ENCODE measurements around the gene FBXO44.

FBXO44 gene

DNA sequence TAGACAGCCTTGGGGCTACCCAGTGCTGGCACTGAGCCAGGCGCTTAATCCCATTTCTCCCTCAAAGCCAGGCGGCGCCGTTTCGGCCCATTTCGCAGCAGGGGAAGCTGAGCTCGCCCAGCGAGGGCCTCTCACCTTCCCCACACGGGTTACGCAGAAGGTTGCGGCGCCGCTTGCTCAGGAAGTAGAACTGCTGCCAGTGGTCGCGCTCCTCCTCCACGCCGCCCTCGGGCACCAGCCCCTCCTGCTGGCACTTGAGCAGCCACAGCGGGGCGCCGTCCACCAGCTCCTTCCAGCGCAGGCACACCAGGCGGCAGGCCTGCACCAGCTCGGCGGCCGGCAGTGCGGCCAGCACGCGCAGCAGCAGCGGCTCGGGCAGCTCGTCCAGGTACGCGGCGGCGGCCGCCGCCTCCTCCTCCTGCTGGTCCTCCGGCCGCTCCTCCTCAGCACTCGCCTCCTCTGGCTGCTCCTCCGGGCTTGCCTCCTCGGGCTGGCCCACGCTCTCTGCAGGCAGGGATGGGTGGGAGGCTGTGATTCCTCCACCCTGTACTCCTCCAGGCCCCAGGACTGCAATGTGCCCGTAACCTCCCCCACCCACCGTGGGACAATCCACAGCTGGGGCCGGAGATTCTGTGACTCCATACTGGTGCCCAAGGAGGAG lies 4.2 kb upstream of the FBXO44 start (continued):
- TF ChIP-seq KLF8 (tag by site-specific recombination; IDR thresholded peaks at IDR 0.05) = peak; percentile 78
- TF ChIP-seq ZNF23 (tag by site-specific recombination; IDR thresholded peaks at IDR 0.05; ENCODE audit: borderline replicate concordance) = no peak
- peak; percentile 66; the same call in 1 of the 2 replicates for TF ChIP-seq YY1 (tag by site-specific recombination; IDR thresholded peaks at IDR 0.05)
- TF ChIP-seq ZNF311 (tag by site-specific recombination; IDR thresholded peaks at IDR 0.05; ENCODE audit: borderline replicate concordance) = no peak
- TF ChIP-seq ZNF366 (tag by site-specific recombination; conservative IDR thresholded peaks at IDR 0.05) = no peak
- TF ChIP-seq, protein P1, sequence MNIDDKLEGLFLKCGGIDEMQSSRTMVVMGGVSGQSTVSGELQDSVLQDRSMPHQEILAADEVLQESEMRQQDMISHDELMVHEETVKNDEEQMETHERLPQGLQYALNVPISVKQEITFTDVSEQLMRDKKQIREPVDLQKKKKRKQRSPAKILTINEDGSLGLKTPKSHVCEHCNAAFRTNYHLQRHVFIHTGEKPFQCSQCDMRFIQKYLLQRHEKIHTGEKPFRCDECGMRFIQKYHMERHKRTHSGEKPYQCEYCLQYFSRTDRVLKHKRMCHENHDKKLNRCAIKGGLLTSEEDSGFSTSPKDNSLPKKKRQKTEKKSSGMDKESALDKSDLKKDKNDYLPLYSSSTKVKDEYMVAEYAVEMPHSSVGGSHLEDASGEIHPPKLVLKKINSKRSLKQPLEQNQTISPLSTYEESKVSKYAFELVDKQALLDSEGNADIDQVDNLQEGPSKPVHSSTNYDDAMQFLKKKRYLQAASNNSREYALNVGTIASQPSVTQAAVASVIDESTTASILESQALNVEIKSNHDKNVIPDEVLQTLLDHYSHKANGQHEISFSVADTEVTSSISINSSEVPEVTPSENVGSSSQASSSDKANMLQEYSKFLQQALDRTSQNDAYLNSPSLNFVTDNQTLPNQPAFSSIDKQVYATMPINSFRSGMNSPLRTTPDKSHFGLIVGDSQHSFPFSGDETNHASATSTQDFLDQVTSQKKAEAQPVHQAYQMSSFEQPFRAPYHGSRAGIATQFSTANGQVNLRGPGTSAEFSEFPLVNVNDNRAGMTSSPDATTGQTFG (tag by site-specific recombination; IDR thresholded peaks at IDR 0.05; ENCODE audit: borderline replicate concordance) = no peak
- no peak for TF ChIP-seq ZNF354C (tag by site-specific recombination; IDR thresholded peaks at IDR 0.05; ENCODE audit: borderline replicate concordance, low read depth)
- TF ChIP-seq, protein P2, sequence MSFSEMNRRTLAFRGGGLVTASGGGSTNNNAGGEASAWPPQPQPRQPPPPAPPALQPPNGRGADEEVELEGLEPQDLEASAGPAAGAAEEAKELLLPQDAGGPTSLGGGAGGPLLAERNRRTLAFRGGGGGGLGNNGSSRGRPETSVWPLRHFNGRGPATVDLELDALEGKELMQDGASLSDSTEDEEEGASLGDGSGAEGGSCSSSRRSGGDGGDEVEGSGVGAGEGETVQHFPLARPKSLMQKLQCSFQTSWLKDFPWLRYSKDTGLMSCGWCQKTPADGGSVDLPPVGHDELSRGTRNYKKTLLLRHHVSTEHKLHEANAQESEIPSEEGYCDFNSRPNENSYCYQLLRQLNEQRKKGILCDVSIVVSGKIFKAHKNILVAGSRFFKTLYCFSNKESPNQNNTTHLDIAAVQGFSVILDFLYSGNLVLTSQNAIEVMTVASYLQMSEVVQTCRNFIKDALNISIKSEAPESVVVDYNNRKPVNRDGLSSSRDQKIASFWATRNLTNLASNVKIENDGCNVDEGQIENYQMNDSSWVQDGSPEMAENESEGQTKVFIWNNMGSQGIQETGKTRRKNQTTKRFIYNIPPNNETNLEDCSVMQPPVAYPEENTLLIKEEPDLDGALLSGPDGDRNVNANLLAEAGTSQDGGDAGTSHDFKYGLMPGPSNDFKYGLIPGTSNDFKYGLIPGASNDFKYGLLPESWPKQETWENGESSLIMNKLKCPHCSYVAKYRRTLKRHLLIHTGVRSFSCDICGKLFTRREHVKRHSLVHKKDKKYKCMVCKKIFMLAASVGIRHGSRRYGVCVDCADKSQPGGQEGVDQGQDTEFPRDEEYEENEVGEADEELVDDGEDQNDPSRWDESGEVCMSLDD (tag by site-specific recombination; IDR thresholded peaks at IDR 0.05) = peak; percentile 36; the same call in 1 of the 2 replicates
- no peak for TF ChIP-seq BCL11B (tag by site-specific recombination; IDR thresholded peaks at IDR 0.05; ENCODE audit: low read depth)
- TF ChIP-seq, protein P3, sequence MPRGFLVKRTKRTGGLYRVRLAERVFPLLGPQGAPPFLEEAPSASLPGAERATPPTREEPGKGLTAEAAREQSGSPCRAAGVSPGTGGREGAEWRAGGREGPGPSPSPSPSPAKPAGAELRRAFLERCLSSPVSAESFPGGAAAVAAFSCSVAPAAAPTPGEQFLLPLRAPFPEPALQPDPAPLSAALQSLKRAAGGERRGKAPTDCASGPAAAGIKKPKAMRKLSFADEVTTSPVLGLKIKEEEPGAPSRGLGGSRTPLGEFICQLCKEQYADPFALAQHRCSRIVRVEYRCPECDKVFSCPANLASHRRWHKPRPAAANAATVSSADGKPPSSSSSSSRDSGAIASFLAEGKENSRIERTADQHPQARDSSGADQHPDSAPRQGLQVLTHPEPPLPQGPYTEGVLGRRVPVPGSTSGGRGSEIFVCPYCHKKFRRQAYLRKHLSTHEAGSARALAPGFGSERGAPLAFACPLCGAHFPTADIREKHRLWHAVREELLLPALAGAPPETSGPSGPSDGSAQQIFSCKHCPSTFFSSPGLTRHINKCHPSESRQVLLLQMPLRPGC (tag by site-specific recombination; IDR thresholded peaks at IDR 0.05) = no peak
- TF ChIP-seq ZNF660 (tag by site-specific recombination; IDR thresholded peaks at IDR 0.05) = peak; percentile 86; the same call in 1 of the 2 replicates
- TF ChIP-seq ZNF426 (tag by site-specific recombination; IDR thresholded peaks at IDR 0.05) = no peak
- TF ChIP-seq SP3 (tag by site-specific recombination; IDR thresholded peaks at IDR 0.05) = peak; percentile 39
- TF ChIP-seq ZNF768 (tag by site-specific recombination; IDR thresholded peaks at IDR 0.05) = peak; percentile 72; the same call in 1 of the 2 replicates
- TF ChIP-seq WT1 (tag by site-specific recombination; IDR thresholded peaks at IDR 0.05) = peak; percentile 51
- 0 out of 2 replicates have a peak, but pooled peaks have one; percentile 18 for TF ChIP-seq KLF10 (tag by site-specific recombination; IDR thresholded peaks at IDR 0.05)
- no peak for TF ChIP-seq OVOL3 (tag by site-specific recombination; IDR thresholded peaks at IDR 0.05)
- TF ChIP-seq ZNF629 (tag by site-specific recombination; IDR thresholded peaks at IDR 0.05) = peak; percentile 59; the same call in 1 of the 2 replicates
- no peak for TF ChIP-seq ZNF701 (tag by site-specific recombination; IDR thresholded peaks at IDR 0.05)
- TF ChIP-seq ZNF10 (tag by site-specific recombination; IDR thresholded peaks at IDR 0.05) = no peak
- TF ChIP-seq ZNF843 (tag by site-specific recombination; IDR thresholded peaks at IDR 0.05) = peak; percentile 64
- TF ChIP-seq ZNF555 (tag by site-specific recombination; conservative IDR thresholded peaks at IDR 0.05) = no peak
- TF ChIP-seq ZNF416 (tag by site-specific recombination; IDR thresholded peaks at IDR 0.05) = no peak
- no peak for TF ChIP-seq ZNF248 (tag by site-specific recombination; IDR thresholded peaks at IDR 0.05)
- no peak for TF ChIP-seq MEIS1 (CRISPR knock-in tag; IDR thresholded peaks at IDR 0.05; ENCODE audit: borderline replicate concordance)
- TF ChIP-seq, protein P4, sequence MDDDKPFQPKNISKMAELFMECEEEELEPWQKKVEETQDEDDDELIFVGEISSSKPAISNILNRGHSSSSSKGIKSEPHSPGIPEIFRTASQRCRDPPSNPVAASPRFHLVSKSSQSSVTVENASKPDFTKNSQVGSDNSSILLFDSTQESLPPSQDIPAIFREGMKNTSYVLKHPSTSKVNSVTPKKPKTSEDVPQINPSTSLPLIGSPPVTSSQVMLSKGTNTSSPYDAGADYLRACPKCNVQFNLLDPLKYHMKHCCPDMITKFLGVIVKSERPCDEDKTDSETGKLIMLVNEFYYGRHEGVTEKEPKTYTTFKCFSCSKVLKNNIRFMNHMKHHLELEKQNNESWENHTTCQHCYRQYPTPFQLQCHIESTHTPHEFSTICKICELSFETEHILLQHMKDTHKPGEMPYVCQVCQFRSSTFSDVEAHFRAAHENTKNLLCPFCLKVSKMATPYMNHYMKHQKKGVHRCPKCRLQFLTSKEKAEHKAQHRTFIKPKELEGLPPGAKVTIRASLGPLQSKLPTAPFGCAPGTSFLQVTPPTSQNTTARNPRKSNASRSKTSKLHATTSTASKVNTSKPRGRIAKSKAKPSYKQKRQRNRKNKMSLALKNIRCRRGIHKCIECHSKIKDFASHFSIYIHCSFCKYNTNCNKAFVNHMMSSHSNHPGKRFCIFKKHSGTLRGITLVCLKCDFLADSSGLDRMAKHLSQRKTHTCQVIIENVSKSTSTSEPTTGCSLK (tag by site-specific recombination; IDR thresholded peaks at IDR 0.05) = no peak
- TF ChIP-seq, protein P5, sequence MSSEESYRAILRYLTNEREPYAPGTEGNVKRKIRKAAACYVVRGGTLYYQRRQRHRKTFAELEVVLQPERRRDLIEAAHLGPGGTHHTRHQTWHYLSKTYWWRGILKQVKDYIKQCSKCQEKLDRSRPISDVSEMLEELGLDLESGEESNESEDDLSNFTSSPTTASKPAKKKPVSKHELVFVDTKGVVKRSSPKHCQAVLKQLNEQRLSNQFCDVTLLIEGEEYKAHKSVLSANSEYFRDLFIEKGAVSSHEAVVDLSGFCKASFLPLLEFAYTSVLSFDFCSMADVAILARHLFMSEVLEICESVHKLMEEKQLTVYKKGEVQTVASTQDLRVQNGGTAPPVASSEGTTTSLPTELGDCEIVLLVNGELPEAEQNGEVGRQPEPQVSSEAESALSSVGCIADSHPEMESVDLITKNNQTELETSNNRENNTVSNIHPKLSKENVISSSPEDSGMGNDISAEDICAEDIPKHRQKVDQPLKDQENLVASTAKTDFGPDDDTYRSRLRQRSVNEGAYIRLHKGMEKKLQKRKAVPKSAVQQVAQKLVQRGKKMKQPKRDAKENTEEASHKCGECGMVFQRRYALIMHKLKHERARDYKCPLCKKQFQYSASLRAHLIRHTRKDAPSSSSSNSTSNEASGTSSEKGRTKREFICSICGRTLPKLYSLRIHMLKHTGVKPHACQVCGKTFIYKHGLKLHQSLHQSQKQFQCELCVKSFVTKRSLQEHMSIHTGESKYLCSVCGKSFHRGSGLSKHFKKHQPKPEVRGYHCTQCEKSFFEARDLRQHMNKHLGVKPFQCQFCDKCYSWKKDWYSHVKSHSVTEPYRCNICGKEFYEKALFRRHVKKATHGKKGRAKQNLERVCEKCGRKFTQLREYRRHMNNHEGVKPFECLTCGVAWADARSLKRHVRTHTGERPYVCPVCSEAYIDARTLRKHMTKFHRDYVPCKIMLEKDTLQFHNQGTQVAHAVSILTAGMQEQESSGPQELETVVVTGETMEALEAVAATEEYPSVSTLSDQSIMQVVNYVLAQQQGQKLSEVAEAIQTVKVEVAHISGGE (tag by site-specific recombination; conservative IDR thresholded peaks at IDR 0.05; ENCODE audit: low read depth) = 0 out of 2 replicates have a peak, but pooled peaks have one; percentile 21
- TF ChIP-seq SP7 (tag by site-specific recombination; IDR thresholded peaks at IDR 0.05) = peak; percentile 85
